GM12864 (cell line): Measurements from ENCODE around the gene AFF1.

ENCODE experiments used
- DNase-seq: peaks from one replicate; pipeline ENCODE4 v3.0.0-alpha.2; 2011; ENCODE audit warnings: low read depth
- H3K4me3 ChIP-seq: 2 replicates; pipeline ENCODE4 v1.5.1; 2011; ENCODE audit warnings: mild to moderate bottlenecking, low read depth, low read length, control low read depth
- CTCF ChIP-seq: IDR thresholded peaks from 2 replicates; pipeline ENCODE4 v1.5.1; 2011; ENCODE audit warnings: low read depth, mild to moderate bottlenecking, moderate library complexity, low read length, control low read depth, inconsistent platforms; ENCODE audit errors: missing control alignments

The AFF1 gene

GRCh38 chr4:87030755-87031441 is 96.1 kb downstream of the AFF1 start:
- no peak for DNase-seq
- H3K4me3 ChIP-seq: no peak overlapping the region
- TF ChIP-seq CTCF: no peak

- H3K4me3 ChIP-seq: no peak overlapping the region
- DNase-seq: no peak
- TF ChIP-seq CTCF: no peak
Observed at GRCh38 chr4:87031920-87032319, 97.1 kb downstream of the AFF1 start.

- no peak for TF ChIP-seq CTCF
- no peak for DNase-seq
- no peak overlapping the region for H3K4me3 ChIP-seq
Observed at GRCh38 chr4:87032884-87033533, 98.2 kb downstream of the AFF1 start.

GRCh38 chr4:87033902-87034301 is 99.1 kb downstream of the AFF1 start:
- H3K4me3 ChIP-seq: no peak overlapping the region
- no peak for DNase-seq
- TF ChIP-seq CTCF: no peak

- DNase-seq: no peak
Observed at GRCh38 chr4:87034527-87034926, 99.7 kb downstream of the AFF1 start.

GRCh38 chr4:87035881-87036509 is 101.2 kb downstream of the AFF1 start:
- TF ChIP-seq CTCF: no peak

More at GRCh38 chr4:87034527-87034926, 99.7 kb downstream of the AFF1 start:
- no peak overlapping the region for H3K4me3 ChIP-seq
- TF ChIP-seq CTCF: no peak

More at GRCh38 chr4:87035881-87036509, 101.2 kb downstream of the AFF1 start:
- DNase-seq: no peak
- H3K4me3 ChIP-seq: no peak overlapping the region
